GF-D8 (cell line): ENCODE measurements around the gene HNRNPF.
A peak's percentile ranks its signal among the peaks of the same experiment; 100 is the strongest.

Experiments
- DNase-seq: peaks from one replicate; lab custom pipeline; 2025; lab: John Stamatoyannopoulos, UW

HNRNPF gene

GRCh38 chr10:43348511-43349312 lies 60.3 kb downstream of the HNRNPF start:
- peak; percentile 77 for DNase-seq

GRCh38 chr10:43347997-43348396 lies 61.0 kb downstream of the HNRNPF start:
- no peak for DNase-seq

- DNase-seq = no peak
Observed at GRCh38 chr10:43344051-43344450, 64.9 kb downstream of the HNRNPF start.

GRCh38 chr10:43343126-43343525 lies 65.9 kb downstream of the HNRNPF start:
- DNase-seq = no peak

- DNase-seq = no peak
Observed at GRCh38 chr10:43342279-43343125, 66.5 kb downstream of the HNRNPF start.

- DNase-seq = no peak
Observed at GRCh38 chr10:43341450-43341849, 67.5 kb downstream of the HNRNPF start.

- DNase-seq = no peak
Observed at GRCh38 chr10:43340619-43341018, 68.4 kb downstream of the HNRNPF start.

GRCh38 chr10:43340101-43340500 lies 68.9 kb downstream of the HNRNPF start:
- no peak for DNase-seq

- DNase-seq = no peak
Observed at GRCh38 chr10:43339136-43339535, 69.8 kb downstream of the HNRNPF start.

GRCh38 chr10:43338117-43338516 lies 70.9 kb downstream of the HNRNPF start:
- no peak for DNase-seq

GRCh38 chr10:43337536-43337935 lies 71.5 kb downstream of the HNRNPF start:
- DNase-seq = peak; percentile 28

GRCh38 chr10:43336641-43337318 lies 72.2 kb downstream of the HNRNPF start:
- DNase-seq = no peak

- no peak for DNase-seq
Observed at GRCh38 chr10:43336061-43336460, 72.9 kb downstream of the HNRNPF start.
